ENCODE measurements around the gene RUNX3.

DNA sequence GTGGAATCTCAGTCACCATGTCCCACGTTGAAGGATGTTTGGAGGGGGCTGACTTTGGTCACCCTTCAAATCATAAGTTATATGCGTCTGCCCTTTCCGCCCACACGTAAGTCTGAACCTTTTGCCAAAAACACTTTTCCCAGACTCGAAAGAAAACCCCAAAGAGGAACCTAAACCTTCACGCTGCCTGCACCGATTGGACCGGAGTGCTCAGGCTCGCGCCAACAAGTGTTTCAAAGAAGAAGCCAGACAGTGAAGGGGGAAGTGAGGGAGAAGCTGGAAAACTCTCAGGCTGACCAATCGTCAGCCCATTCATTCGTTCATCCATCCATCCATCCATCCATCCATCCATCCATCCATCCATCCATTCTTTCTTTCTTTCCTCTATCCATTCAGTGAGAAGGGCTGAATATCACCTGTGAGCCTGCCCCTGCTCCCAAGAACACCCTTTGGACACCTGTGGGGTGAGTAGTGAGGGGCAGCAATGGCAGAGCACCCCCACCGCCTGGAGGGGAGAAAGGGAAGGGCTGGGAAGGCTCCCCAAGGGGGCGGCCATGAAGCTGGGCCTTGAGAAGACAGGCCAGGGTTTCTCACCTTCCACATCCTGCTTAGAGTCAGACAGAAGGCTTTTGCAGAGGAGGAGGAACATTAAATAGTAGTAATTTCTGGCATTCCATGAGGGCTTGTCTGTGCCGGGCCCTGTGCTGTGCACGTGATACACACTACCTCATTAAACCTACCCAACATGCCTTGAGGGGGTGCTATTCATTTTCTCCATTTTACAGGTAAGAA is 27.1 kb upstream of the RUNX3 start:
- no peak for TF ChIP-seq EZH2phosphoT487 (IDR thresholded peaks at IDR 0.05; ENCODE audit: borderline replicate concordance, low read length)
- TF ChIP-seq, protein P1, sequence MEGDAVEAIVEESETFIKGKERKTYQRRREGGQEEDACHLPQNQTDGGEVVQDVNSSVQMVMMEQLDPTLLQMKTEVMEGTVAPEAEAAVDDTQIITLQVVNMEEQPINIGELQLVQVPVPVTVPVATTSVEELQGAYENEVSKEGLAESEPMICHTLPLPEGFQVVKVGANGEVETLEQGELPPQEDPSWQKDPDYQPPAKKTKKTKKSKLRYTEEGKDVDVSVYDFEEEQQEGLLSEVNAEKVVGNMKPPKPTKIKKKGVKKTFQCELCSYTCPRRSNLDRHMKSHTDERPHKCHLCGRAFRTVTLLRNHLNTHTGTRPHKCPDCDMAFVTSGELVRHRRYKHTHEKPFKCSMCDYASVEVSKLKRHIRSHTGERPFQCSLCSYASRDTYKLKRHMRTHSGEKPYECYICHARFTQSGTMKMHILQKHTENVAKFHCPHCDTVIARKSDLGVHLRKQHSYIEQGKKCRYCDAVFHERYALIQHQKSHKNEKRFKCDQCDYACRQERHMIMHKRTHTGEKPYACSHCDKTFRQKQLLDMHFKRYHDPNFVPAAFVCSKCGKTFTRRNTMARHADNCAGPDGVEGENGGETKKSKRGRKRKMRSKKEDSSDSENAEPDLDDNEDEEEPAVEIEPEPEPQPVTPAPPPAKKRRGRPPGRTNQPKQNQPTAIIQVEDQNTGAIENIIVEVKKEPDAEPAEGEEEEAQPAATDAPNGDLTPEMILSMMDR (IDR thresholded peaks at IDR 0.05; ENCODE audit: low read depth, low read length, poor library complexity, severe bottlenecking), result no peak
